Neural cell (in vitro differentiated cells): Measurements from ENCODE around the gene KRT33A. TPM values are rescaled to one million over a fixed set of nuclear protein-coding genes. Genes with fewer than 3 reads are reported as not detected.

Experiments
- H2AFZ ChIP-seq: fragments of 200-600, 300-800 bp; sonication (generic), shearing (Covaris generic); 2 replicates; pipeline ENCODE4 v1.6.0; 2014; ENCODE audit warnings: low read depth, mild to moderate bottlenecking, antibody characterized with exemption, low read length, moderate library complexity
- H3F3A ChIP-seq: fragments of 200-600 bp; shearing (Covaris generic); 2 replicates; pipeline ENCODE4 v1.6.1; 2016; ENCODE audit warnings: mild to moderate bottlenecking, moderate library complexity, mixed read lengths, antibody characterized with exemption, low read length; ENCODE audit not compliant: insufficient read depth, poor library complexity, severe bottlenecking
- H3K27ac ChIP-seq: fragments of 200-600, 300-800 bp; sonication (generic), shearing (Covaris generic); 2 replicates; pipeline ENCODE4 v1.5.1; 2014; ENCODE audit warnings: mild to moderate bottlenecking, low read length, moderate library complexity
- H3K27me3 ChIP-seq: fragments of 300-800, 200-600 bp; sonication (generic), shearing (Covaris generic); 2 replicates; pipeline ENCODE4 v1.6.0; 2014; ENCODE audit warnings: mild to moderate bottlenecking, low read depth, low read length, moderate library complexity; ENCODE audit not compliant: insufficient read depth
- H3K36me3 ChIP-seq: fragments of 300-800, 200-600 bp; sonication (generic), shearing (Covaris generic); 2 replicates; pipeline ENCODE4 v1.5.1; 2014; ENCODE audit warnings: mild to moderate bottlenecking, antibody characterized with exemption, low read length, moderate library complexity; ENCODE audit not compliant: insufficient read depth
- H3K4me2 ChIP-seq: fragments of 300-800, 200-600 bp; sonication (generic), shearing (Covaris generic); 2 replicates; pipeline ENCODE4 v1.6.0; 2014; ENCODE audit warnings: mild to moderate bottlenecking, low read length
- H3K4me3 ChIP-seq: fragments of 300-800, 200-600 bp; sonication (generic), shearing (Covaris generic); 2 replicates; pipeline ENCODE4 v1.5.1; 2014; ENCODE audit warnings: mild to moderate bottlenecking, low read length, moderate library complexity
- H3K79me2 ChIP-seq: fragments of 200-600 bp; shearing (Covaris generic); replicated peaks from 2 replicates; pipeline ENCODE4 v1.6.0; 2014; ENCODE audit warnings: mild to moderate bottlenecking, low read length, moderate library complexity; ENCODE audit not compliant: insufficient read depth
- H3K9ac ChIP-seq: fragments of 300-800, 200-600 bp; sonication (generic), shearing (Covaris generic); 2 replicates; pipeline ENCODE4 v1.6.1; 2016; ENCODE audit warnings: mild to moderate bottlenecking, low read length, mixed read lengths
- H3K9me2 ChIP-seq: fragments of 200-600 bp; shearing (Covaris generic); 2 replicates; pipeline ENCODE4 v1.6.1; 2016; ENCODE audit warnings: mild to moderate bottlenecking, low read length, mixed read lengths; ENCODE audit not compliant: insufficient read depth
- H3K9me3 ChIP-seq: fragments of 200-600, 300-800 bp; sonication (generic), shearing (Covaris generic); 2 replicates; pipeline ENCODE4 v1.6.1; 2016; ENCODE audit warnings: mild to moderate bottlenecking, mixed run types, low read length, moderate library complexity, mixed read lengths
- H4K20me1 ChIP-seq: fragments of 200-600 bp; shearing (Covaris generic); 2 replicates; pipeline ENCODE4 v1.6.1; 2016; ENCODE audit warnings: mild to moderate bottlenecking, mixed run types; ENCODE audit not compliant: insufficient read depth
- CTCF ChIP-seq: fragments of 450-650 bp; IDR thresholded peaks from 2 replicates; pipeline ENCODE4 v1.5.1; 2014; ENCODE audit warnings: antibody characterized with exemption, mild to moderate bottlenecking, moderate library complexity; ENCODE audit not compliant: poor library complexity, severe bottlenecking
- EP300 ChIP-seq: fragments of 450-650 bp; conservative IDR thresholded peaks from 2 replicates; pipeline ENCODE4 v1.6.1; 2014; ENCODE audit warnings: antibody characterized with exemption, mild to moderate bottlenecking, moderate library complexity; ENCODE audit not compliant: poor library complexity, severe bottlenecking
- EZH2 ChIP-seq: fragments of 200-600, 300-800 bp; shearing (Covaris generic), sonication (generic); IDR thresholded peaks from 2 replicates; pipeline ENCODE4 v1.6.1; 2014; ENCODE audit warnings: antibody characterized with exemption, low read length, borderline replicate concordance, mild to moderate bottlenecking; ENCODE audit not compliant: insufficient read depth, poor library complexity, severe bottlenecking
- MXI1 ChIP-seq: fragments of 450-650 bp; conservative IDR thresholded peaks from 2 replicates; pipeline ENCODE4 v1.6.1; 2014; ENCODE audit warnings: antibody characterized with exemption, mild to moderate bottlenecking; ENCODE audit not compliant: poor library complexity, severe bottlenecking
- POLR2AphosphoS5 ChIP-seq: IDR thresholded peaks from 2 replicates; pipeline ENCODE4 v1.6.1; 2012
- RAD21 ChIP-seq: fragments of 450-650 bp; conservative IDR thresholded peaks from 2 replicates; pipeline ENCODE4 v1.6.1; 2014; ENCODE audit warnings: antibody characterized with exemption, mild to moderate bottlenecking, moderate library complexity
- REST ChIP-seq: IDR thresholded peaks from 2 replicates; pipeline ENCODE4 v1.6.1; 2012; ENCODE audit warnings: borderline replicate concordance
- SMC3 ChIP-seq: fragments of 450-650 bp; conservative IDR thresholded peaks from 2 replicates; pipeline ENCODE4 v1.6.1; 2014; ENCODE audit warnings: antibody characterized with exemption, mild to moderate bottlenecking, moderate library complexity; ENCODE audit not compliant: poor library complexity
- TAF1 ChIP-seq: IDR thresholded peaks from 2 replicates; pipeline ENCODE4 v1.6.1; 2012; ENCODE audit warnings: low read depth
- polyA plus RNA-seq: library from polyadenylated mRNA; depleted of rRNA; stranded (reverse); fragments of >200 nt; gene quantifications from 2 replicates; pipeline ENCODE4 v1.2.3, GENCODE V29; 2014

Gene KRT33A
- polyA plus RNA-seq, 1 donor from 2014 or later: not detected

- Histone ChIP-seq H3F3A (no peaks in the 10 kb centered on the region), H3K4me2 (no peak overlapping the region), H2AFZ (no peak overlapping the region), H3K9ac (no peak overlapping the region), H3K4me3 (no peak overlapping the region), H3K27me3 (no peaks in the 10 kb centered on the region), H3K79me2 (no peaks in the 10 kb centered on the region), H3K9me3 (no peaks in the 10 kb centered on the region), H3K36me3 (no peaks in the 10 kb centered on the region), H3K9me2 (no peaks in the 10 kb centered on the region), H3K27ac (no peak overlapping the region), H4K20me1 (no peaks in the 10 kb centered on the region)
- TF ChIP-seq EP300: no peak
- TF ChIP-seq TAF1: no peak
- TF ChIP-seq MXI1: no peak
- no peak for TF ChIP-seq SMC3
- no peak for TF ChIP-seq CTCF
- TF ChIP-seq POLR2AphosphoS5: no peak
- no peak for TF ChIP-seq REST
- no peak for TF ChIP-seq EZH2
- no peak for TF ChIP-seq RAD21
These were observed 22.4 kb downstream of the KRT33A start for GRCh38 chr17:41328207-41328606.

GRCh38 chr17:41327411-41328120, 23.1 kb downstream of the KRT33A start:
- Histone ChIP-seq H3K27me3 (no peaks in the 10 kb centered on the region), H3K9me3 (no peaks in the 10 kb centered on the region), H3F3A (no peaks in the 10 kb centered on the region), H3K27ac (no peak overlapping the region), H3K36me3 (no peaks in the 10 kb centered on the region), H3K4me3 (no peak overlapping the region), H3K9me2 (no peaks in the 10 kb centered on the region), H3K79me2 (no peaks in the 10 kb centered on the region), H2AFZ (no peak overlapping the region), H3K4me2 (no peak overlapping the region), H4K20me1 (no peaks in the 10 kb centered on the region), H3K9ac (no peak overlapping the region)
- TF ChIP-seq CTCF (no peak), TAF1 (no peak), MXI1 (no peak), SMC3 (no peak), EP300 (no peak), RAD21 (no peak), POLR2AphosphoS5 (no peak), REST (no peak), EZH2 (no peak)
